HG02678 (cell line): ENCODE results near the gene IL11RA.

ENCODE experiments used
- ATAC-seq: cut with Tn5 transposase; IDR thresholded peaks from one replicate; pipeline ENCODE4 v1.9.1; 2021; ENCODE audit warnings: mild to moderate bottlenecking, moderate library complexity; ENCODE audit not compliant: unreplicated experiment

The IL11RA gene

GRCh38 chr9:34684816-34685215, 32.8 kb downstream of the IL11RA start:
- ATAC-seq, result no peak

GRCh38 chr9:34685591-34685990, 33.6 kb downstream of the IL11RA start:
- ATAC-seq, result no peak

DNA sequence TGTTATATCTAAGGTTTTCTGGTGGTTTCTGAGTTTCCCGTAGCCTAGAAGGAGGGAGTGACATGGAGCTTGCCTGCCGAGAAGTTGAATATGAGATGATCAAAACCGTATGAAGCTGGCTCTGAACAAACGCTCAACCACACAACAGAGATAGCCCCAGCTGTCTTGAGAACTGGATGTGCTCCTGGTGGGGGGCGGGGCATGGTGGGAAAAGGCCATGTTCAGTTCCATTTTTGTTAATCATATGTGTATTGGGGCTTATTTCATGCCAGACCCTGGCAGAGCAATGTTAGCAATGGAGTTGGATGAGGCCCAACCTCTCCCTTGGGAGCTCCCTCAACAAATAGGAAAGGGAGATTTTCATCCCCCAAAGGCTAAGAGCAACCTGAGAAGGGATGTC, 34.2 kb downstream of the IL11RA start:
- no peak for ATAC-seq

- no peak for ATAC-seq
Measured at GRCh38 chr9:34686732-34687131, 34.7 kb downstream of the IL11RA start.

- ATAC-seq, result no peak
Measured at GRCh38 chr9:34687276-34688030, 35.5 kb downstream of the IL11RA start.

- ATAC-seq, result no peak
Measured at GRCh38 chr9:34688329-34689115, 36.5 kb downstream of the IL11RA start.

DNA sequence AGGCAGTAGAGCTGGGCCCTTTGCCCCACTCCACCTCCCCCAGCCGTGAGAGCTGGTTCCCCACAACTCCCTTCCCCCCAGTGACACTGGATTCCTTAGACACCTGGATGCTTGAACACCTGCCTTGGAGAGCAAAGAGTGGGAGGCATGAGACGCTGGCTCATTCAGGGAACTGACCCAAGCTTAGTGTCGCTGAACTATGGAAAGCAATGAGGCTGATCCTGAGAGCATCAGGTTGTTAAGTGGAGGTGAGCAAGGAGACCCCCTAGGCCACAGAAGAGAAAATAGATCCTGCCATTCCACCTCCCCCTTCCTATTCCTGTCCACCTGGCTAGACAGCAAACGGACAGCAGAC, 37.1 kb downstream of the IL11RA start:
- ATAC-seq, result no peak

- no peak for ATAC-seq
Measured at GRCh38 chr9:34689512-34689911, 37.5 kb downstream of the IL11RA start.

DNA sequence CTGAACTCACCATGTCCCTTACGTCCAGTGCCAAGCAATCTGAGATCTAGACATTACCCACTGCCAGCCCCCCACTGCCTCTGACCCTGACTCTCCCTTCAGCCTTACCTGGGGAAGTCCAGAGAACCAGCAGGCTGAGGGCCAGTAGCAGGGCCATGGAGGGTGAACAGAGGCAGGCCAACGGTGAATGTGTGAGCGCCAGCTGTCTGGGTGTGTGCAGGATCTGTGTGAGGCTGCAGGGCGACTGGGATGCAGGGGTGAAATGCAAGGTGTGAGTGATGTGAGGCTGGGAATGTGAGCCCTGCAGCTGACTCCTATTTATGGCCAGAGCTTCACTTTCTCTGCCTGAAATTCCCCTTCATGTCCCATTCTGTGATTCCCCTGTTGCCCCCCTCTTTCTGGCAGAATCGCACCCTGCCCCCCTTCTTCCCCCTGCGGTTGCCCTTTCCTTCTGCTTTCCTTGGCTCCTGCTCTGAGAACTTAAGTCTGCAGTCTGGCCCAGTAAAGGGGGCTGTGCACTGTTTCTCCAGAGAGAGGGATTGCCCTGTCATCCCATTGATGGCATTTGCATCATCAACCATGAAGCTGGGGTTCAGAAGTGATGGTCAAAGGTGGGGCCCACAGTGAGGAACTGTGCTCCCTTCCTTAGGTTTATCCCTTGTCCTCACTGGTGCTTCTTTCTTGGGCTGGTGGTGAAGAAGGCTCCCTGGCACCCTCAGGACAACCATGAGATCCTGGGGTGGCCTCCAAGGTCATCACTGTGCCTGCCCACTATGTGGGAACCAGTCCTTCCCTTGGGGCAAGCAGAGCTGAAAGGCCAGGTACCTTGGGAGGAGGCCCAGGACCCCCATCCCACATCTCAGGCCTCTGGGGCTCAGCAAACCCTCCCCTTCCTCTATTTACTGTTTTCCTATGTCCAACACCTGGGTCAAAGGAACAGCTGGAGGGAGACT, 39.3 kb downstream of the IL11RA start, which contains the start of gene CCL19:
Gene CCL19, minus strand, starts transcription at position 294 of the 953 bp plus-strand sequence. Its CDS starts 137 bp downstream, at position 157.
- no peak for ATAC-seq

- no peak for ATAC-seq
Measured at GRCh38 chr9:34691936-34692315, 39.9 kb downstream of the IL11RA start.

GRCh38 chr9:34693560-34693959, 41.6 kb downstream of the IL11RA start:
- no peak for ATAC-seq

DNA sequence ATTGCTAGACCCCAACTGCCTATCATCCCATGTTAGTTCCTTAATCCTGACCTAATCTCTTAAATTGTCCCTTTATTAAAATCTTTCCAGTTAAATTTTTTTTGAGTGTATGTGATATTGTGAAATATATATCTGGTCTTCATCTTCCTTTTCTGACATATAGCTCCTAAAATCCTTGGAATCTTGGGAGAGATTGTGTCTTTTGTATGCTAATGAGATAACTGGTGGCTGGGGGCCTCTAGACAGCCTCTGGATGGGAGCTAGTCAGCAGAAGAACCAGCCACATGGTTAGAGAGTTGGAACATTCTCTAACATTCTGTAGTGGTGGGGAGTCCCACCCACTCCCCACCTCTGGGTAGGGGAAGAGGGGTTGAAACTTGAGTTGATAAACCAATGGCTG, 42.8 kb downstream of the IL11RA start:
- ATAC-seq, result no peak

DNA sequence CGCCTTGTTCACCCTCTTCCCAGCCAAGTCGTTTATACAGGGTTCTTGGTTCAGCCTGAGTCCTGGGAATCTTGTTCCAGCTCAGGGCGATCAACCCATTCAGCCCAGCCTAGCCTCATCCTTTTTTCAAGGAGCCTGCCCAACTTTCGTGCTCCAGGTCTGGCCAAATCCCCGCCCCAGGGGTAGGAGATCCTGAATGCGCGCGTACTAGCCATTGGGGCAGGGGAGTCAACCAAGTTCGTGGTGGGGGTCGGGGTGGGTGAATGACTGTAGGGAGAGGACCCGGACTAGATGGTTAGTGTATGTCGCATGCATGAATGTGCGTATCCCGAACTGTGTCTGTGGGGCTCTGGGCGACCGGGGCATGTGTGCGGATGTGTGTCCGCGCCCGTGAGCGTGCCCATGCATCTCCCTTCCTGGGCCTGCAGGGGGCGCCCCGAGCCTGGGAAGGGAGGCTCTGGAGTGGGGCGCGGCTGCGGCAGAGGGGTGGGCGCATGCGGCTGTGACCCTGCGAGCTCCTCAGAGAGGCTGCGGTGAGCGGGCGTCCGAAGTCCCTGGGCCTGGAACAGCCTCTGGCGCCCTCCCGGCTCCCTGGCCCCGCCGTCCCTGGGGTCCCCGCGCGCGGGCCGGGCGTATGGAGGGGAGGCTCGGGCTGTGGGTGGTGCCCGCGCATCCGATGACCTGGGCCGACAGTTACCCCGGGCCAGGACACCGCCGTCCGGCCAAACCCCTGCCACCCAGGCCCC, 49.2 kb downstream of the IL11RA start:
- peak; percentile 57 for ATAC-seq

DNA sequence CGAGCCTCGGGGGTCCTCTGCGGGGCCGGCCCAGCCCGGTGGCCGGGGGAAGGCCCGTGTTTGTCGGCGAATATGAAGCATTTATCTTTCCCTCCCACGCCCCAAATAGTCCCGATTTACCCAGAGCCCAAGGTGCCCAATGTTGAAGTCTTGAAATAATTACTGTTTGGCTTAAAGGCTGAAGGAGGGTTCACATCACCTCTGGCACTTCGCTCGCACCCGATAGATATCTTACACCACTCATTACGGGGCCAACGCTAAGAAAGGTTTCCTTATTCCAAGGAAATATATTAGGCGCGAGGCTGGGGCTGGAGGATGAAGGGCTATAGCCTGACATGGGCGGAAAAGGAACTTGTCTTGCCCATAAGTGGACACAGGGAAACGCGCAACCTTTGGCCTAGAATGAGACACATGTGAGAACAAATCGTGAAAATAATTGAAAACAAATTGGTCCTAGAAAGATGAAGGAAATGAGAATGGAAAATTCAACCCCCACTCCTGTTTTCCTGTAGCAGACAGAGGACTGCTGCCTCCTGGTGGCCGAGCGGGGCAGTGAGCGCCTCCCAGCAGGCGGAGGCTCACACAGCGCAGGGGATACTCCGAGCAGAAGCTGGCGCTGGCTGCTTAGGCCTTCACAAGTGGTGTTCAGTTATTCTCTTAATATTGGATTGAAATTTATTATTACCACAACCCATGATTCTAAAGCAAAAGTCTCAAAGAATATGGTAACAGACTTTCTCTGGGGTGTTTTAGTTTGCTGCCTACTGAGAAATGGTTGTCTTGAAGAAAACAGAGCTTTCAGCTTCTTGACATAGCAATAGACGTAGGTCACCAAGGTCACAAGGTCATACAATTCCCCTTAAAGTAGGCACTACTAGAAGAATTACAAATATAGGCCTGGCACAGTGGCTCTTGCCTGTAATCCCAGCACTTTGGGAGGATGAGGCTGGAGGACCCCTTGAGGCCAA, 50.1 kb downstream of the IL11RA start:
- peak; percentile 77 for ATAC-seq

- ATAC-seq, result no peak
Measured at GRCh38 chr9:34707130-34707529, 55.1 kb downstream of the IL11RA start.

GRCh38 chr9:34709196-34709978, 57.4 kb downstream of the IL11RA start:
- ATAC-seq, result no peak

DNA sequence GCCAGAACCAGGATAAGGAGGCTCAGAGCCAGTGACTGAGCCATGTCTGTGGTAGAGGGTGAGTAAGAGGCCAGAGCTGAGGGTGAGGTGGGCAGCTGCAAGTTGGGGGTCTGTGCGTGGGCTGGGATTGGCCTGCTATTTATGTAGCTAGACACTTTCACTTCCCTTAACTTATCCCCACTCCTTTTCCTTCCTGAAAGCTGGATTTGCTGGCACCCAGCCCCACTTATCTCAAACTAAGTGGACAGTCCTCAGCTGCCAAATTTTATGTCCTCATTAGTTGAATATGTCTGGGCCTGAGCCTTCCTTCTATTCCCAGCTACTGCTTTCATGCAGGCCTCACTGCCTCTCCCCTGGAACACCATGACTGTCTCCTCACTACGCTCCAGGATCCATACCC, 58.0 kb downstream of the IL11RA start, which contains the start of gene CCL21:
Gene CCL21, minus strand, starts transcription at position 114 of the 400 bp plus-strand sequence. Its CDS starts 70 bp downstream, at position 44.
- ATAC-seq, result no peak
